Lung (tissue), 12 donors: Measurements from ENCODE around the gene SALL3. TPM values are rescaled to one million over a fixed set of nuclear protein-coding genes. Genes with fewer than 3 reads are reported as not detected.

Experiments used
- ATAC-seq: fragments of 200-7000 bp; cut with Tn5 transposase; one replicate; pipeline ENCODE4 v1.9.1; 2020; ENCODE audit warnings: moderate number of reproducible peaks; ENCODE audit not compliant: insufficient read depth, low FRiP score
- DNase-seq, 3 donors: peaks; one replicate each; pipeline ENCODE4 v3.0.0-alpha.2; 2013 to 2017
- H3K27ac ChIP-seq, 2 donors: one replicate each; pipeline ENCODE4 v1.5.1; 2013; ENCODE audit warnings: mild to moderate bottlenecking in 2 of 2, moderate library complexity in 2 of 2, control low read depth in 1 of 2, inconsistent platforms in 1 of 2, low read depth in 1 of 2, low read length in 1 of 2
- H3K27me3 ChIP-seq, 3 donors: one replicate each; pipeline ENCODE4 v1.5.1; 2013; ENCODE audit warnings: low read length in 2 of 3; ENCODE audit not compliant: control insufficient read depth in 3 of 3, insufficient read depth in 3 of 3
- H3K36me3 ChIP-seq, 4 donors: one replicate each; pipeline ENCODE4 v1.5.1; 2013; ENCODE audit warnings: low read length in 4 of 4, mild to moderate bottlenecking in 1 of 4, moderate library complexity in 1 of 4; ENCODE audit not compliant: control insufficient read depth in 4 of 4, insufficient read depth in 4 of 4
- H3K4me1 ChIP-seq, 5 donors: one replicate each; pipeline ENCODE4 v1.5.1; 2013; ENCODE audit warnings: low read length in 5 of 5, mild to moderate bottlenecking in 2 of 5, moderate library complexity in 1 of 5; ENCODE audit not compliant: control insufficient read depth in 5 of 5, insufficient read depth in 5 of 5
- H3K4me3 ChIP-seq: one replicate; pipeline ENCODE4 v1.5.1; 2013; ENCODE audit warnings: mild to moderate bottlenecking, control low read depth, moderate library complexity
- H3K9ac ChIP-seq, 2 donors: one replicate each; pipeline ENCODE4 v1.5.1; 2013; ENCODE audit warnings: low read length in 2 of 2, control low read depth in 1 of 2; ENCODE audit not compliant: insufficient read depth in 1 of 2
- H3K9me3 ChIP-seq, 4 donors: one replicate each; pipeline ENCODE4 v1.5.1; 2013; ENCODE audit warnings: low read length in 3 of 4, mild to moderate bottlenecking in 1 of 4, moderate library complexity in 1 of 4; ENCODE audit not compliant: control insufficient read depth in 4 of 4, insufficient read depth in 3 of 4
- CTCF ChIP-seq: IDR thresholded peaks from 2 replicates; pipeline ENCODE4 v1.5.1; 2012; ENCODE audit warnings: mild to moderate bottlenecking; ENCODE audit errors: control extremely low read depth, extremely low read depth
- WGBS, 2 donors: extraction: QIAGEN DNeasy Blood & Tissue Kit; methylation state at CpG; one replicate each; pipeline ENCODE4 v1.1.7; 2013; 5-methylcytosine and 5-hydroxymethylcytosine counted together
- polyA plus RNA-seq, 2 donors: library from polyadenylated mRNA; stranded (reverse); fragments of 200-250 nt; gene quantifications; one replicate each; pipeline ENCODE4 v1.2.1, GENCODE V29; 2013
- total RNA-seq, 2 donors: library from RNA; depleted of rRNA in 1 of 2; stranded (reverse); fragments of >200 nt in 1 of 2; gene quantifications; one replicate each; pipeline ENCODE4 v1.2.1, GENCODE V29; 2014 to 2021
- donor health status: control.
- donor health status: control.
- donor health status: Bipolar disorder and iron deficiency.
- donor health status: healthy.
- donor health status: DM: yes; HTN: yes; CAD: no.

Gene SALL3
- total and polyA plus RNA-seq, 4 donors, result 0.28 TPM; not detected in 3

- Histone ChIP-seq H3K9me3 (peaks cover 0 to 7% (median 3%) of the 10 kb centered on the region in 4 donors), H3K4me1 (peaks cover 0 to 14% (median 0%) of the 10 kb centered on the region in 5 donors), H3K36me3 (no peaks in the 10 kb centered on the region), H3K9ac (no peak overlapping the region), H3K27me3 (peaks cover 0 to 3% (median 0%) of the 10 kb centered on the region in 3 donors), H3K27ac (no peak overlapping the region), H3K4me3 (no peak overlapping the region)
- DNase-seq (peak; percentile 51 to 90 (median 88)), ATAC-seq (no peak)
- WGBS, 2 donors, result 45 to 59% methylated on average over 5 of the region's 5 CpGs
- no peak for TF ChIP-seq CTCF
These were observed 62.7 kb downstream of the SALL3 start for GRCh38 chr18:79042276-79042675.

- H3K36me3 ChIP-seq, result no peaks in the 10 kb centered on the region
- H3K27ac ChIP-seq, result no peak overlapping the region
- H3K9ac ChIP-seq, result no peak overlapping the region
- H3K9me3 ChIP-seq, result peaks cover 0 to 4% (median 3%) of the 10 kb centered on the region in 4 donors
- H3K4me3 ChIP-seq, result no peak overlapping the region
- H3K27me3 ChIP-seq, result peaks cover 0 to 3% (median 0%) of the 10 kb centered on the region in 3 donors
- no peak for TF ChIP-seq CTCF
- no peak for DNase-seq
- peaks cover 0 to 14% (median 0%) of the 10 kb centered on the region in 5 donors for H3K4me1 ChIP-seq
- no peak for ATAC-seq
- 84 to 90% methylated on average over 3 to 5 of the region's 5 CpGs for WGBS, 2 donors
These were observed 63.7 kb downstream of the SALL3 start for GRCh38 chr18:79043288-79043687.

- ATAC-seq, result no peak
- WGBS, 2 donors, result 72% methylated on average over 14 of the region's 14 CpGs
- no peak for TF ChIP-seq CTCF
- Histone ChIP-seq H3K4me3 (no peak overlapping the region), H3K9me3 (peaks cover 0 to 6% (median 0%) of the 10 kb centered on the region in 4 donors), H3K4me1 (peaks cover 0 to 13% (median 0%) of the 10 kb centered on the region in 5 donors), H3K9ac (no peak overlapping the region), H3K27ac (no peak overlapping the region), H3K36me3 (no peaks in the 10 kb centered on the region), H3K27me3 (peaks cover 0 to 4% (median 3%) of the 10 kb centered on the region in 3 donors)
- DNase-seq, result no peak
These were observed 66.9 kb downstream of the SALL3 start for GRCh38 chr18:79046522-79046921.

- Histone ChIP-seq H3K4me1 (peaks cover 0 to 2% (median 0%) of the 10 kb centered on the region in 5 donors), H3K4me3 (no peak overlapping the region), H3K27me3 (peaks cover 0 to 4% (median 3%) of the 10 kb centered on the region in 3 donors), H3K9ac (no peak overlapping the region), H3K27ac (no peak overlapping the region), H3K36me3 (no peaks in the 10 kb centered on the region), H3K9me3 (peaks cover 0 to 4% (median 0%) of the 10 kb centered on the region in 4 donors)
- TF ChIP-seq CTCF, result no peak
- ATAC-seq, result no peak
- DNase-seq, result no peak
- 93 to 94% methylated on average over 36 of the region's 36 CpGs for WGBS, 2 donors
These were observed 68.1 kb downstream of the SALL3 start for GRCh38 chr18:79047556-79048244.
